T-helper 9 cell (primary cell): ENCODE results near the gene GULP1.
"Not testable (repeated sequence)": the region's sequence is repeated elsewhere in the genome, so short reads cannot be mapped to it uniquely, and the experiment has no call there.

Experiments
- DNase-seq: peaks from one replicate; pipeline ENCODE4 v3.0.0-alpha.2; 2020

GULP1 gene

GRCh38 chr2:188293601-188294351 is 2.1 kb downstream of the GULP1 start:
- no peak for DNase-seq

GRCh38 chr2:188294352-188294926 is 2.8 kb downstream of the GULP1 start:
- DNase-seq, result no peak

DNA sequence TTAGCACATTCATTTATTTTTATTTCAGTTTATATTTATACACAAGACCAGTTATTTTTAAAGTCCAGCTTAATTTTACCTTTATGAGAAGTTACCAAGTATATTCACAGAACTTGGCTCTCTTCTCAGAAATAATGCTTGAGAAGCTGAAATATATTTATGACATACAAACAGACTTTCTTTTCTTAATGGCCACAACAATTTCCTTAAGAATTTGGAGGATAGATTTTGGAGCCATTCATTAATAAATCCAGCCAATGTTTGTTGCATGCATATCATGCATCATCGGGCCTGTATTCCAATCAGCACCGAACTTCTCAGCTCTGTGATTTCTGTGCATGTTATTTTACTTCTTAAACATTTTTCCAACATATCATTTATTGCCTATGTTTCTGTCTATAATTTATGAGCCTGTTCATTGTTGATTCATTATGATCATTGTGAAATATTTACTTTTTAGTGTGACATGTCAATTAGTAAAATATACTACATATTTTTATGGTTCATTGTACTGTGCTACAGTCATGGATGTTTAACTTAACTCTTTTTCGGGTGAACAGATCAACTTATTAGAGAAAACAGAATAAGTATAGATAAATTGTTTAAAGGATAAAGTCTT is 3.5 kb downstream of the GULP1 start:
- DNase-seq, result no peak

- DNase-seq, result no peak
Measured at GRCh38 chr2:188297978-188298377, 6.3 kb downstream of the GULP1 start.

DNA sequence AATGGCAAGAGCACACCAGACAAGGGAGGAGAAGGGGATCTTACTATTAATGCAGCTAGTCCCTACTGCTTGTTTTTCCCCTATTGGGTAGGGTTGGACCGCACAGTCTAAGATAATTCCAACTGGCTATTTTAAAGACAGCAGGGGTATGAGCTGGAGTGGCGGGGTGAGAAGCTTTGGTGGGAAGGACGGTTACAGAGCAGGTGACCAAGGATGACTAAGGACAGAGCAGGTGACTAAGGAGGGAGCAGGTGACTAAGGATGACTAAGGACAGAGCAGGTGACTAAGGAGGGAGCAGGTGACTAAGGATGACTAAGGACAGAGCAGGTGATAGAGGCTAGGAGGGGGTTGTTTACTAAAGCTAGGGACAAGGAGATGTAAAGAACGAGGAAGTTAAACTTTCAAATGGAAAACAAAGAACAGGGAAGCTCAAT is 7.3 kb downstream of the GULP1 start:
- DNase-seq, result not testable (repeated sequence)

GRCh38 chr2:188303363-188304031 is 11.8 kb downstream of the GULP1 start:
- no peak for DNase-seq

- DNase-seq, result no peak
Measured at GRCh38 chr2:188305271-188305670, 13.6 kb downstream of the GULP1 start.

DNA sequence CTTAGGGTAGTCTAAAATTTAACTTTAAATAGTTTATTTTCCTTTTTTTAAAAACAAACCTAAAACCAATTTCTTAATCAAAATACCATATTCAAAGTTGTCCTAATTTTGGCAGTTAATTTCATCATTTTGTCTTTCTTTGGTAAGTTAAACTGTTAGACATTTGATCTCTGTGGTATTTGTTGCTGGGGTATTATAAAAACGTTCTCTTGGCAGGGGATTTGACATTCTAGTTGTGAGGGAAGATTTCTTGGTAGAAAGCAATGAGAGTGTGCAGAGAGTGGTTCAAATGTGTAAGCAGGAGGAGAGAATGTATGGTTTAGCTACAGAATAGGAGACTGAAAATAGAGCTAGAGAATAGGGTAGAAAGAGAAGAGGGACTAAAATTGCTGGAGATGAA is 14.6 kb downstream of the GULP1 start:
- no peak for DNase-seq

DNA sequence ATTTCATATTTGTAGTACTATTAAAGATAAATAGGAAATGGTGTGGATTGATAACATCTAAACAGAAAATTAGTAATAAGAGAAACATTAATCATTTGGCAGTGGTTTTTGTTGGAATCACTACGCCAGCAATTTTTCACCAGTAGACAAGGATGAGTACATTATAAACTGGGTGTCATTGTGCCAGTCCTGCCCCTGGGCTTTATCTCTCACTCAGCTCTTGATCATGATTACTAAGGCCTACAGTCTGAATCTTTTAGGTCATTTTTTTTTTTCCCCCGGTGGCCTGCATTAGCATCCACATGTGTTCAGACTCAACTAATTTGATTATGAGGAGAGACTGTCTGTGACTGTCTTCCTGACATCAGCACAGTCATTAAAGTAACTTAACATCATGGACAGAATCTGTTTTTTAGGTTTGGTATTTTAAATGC is 16.2 kb downstream of the GULP1 start:
- DNase-seq, result no peak

DNA sequence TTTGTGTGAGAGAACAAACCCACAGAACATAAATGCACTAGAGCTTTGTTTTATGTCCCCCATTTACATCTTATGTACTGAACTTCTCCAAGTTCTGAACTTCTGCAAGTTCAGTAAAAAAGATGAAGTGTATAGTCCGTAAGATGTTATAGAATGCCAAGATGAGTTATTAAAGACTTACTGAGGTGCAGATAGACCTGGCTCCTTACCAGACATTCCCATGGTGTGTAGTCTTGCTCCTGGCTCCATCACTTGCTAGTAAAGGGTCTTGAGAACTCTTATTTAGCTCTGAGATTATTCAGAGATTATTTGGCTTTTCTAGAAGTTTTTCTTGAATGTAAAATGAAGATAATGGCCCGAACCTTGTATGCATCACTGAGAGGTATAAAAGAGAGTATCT is 16.8 kb downstream of the GULP1 start:
- DNase-seq, result no peak

- DNase-seq, result no peak
Measured at GRCh38 chr2:188309364-188309763, 17.7 kb downstream of the GULP1 start.

DNA sequence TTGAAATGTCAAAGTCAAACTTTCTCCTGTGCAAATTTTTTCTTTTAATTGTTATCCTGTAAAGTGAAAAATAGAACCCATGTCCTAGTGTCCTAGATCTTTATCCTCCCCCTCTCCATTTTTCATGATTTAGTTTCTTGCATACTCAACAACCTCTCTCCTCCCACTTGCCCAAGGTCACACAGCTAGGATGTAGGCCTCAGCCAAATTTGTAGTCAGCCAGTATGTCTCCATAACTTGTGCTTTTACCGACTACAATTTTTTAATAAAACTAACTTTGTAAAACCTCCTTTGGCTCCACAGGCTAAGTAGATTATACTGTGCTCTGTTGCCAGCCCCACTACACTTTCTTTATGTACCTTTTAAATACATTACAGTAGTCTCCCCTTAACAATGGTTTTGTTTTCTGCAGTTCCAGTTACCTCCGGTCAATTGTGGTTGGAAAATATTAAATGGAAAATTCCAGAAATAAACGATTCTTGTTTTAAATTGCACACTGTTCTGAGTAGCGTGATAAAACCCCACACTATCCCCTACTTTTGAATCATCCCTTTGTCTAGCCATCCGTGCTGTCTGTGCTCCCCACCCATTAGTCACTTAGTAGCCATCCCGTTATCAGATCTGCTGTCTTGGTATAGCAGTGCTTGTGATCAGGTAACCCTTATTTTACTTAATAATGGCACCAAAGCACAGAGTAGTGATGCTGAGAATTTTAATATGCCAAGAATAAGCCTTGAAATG is 22.8 kb downstream of the GULP1 start:
- DNase-seq, result no peak

GRCh38 chr2:188315750-188316149 is 24.1 kb downstream of the GULP1 start:
- DNase-seq, result no peak

- DNase-seq, result no peak
Measured at GRCh38 chr2:188316342-188316741, 24.7 kb downstream of the GULP1 start.

- DNase-seq, result no peak
Measured at GRCh38 chr2:188316791-188317423, 25.2 kb downstream of the GULP1 start.

GRCh38 chr2:188318161-188318749 is 26.6 kb downstream of the GULP1 start:
- DNase-seq, result no peak

DNA sequence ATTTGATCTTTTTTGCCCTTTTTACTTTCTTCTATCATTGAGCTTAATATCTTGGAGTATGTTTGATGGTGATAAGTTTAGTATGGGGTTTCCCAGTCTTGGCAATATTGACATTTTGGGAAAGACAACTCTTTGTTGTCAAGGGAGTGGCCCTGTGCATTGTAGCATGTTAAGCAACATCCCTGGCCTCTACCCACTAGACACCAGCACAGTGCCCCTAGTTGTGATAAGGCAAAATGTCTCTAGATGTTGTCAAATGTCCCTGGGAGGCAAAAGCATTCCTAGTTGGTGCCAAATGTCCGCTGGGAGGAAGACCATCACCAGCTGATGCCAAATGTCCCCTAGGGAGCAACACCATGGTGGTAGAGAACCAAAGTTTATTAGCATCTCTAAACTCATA is 28.2 kb downstream of the GULP1 start:
- DNase-seq, result no peak

- no peak for DNase-seq
Measured at GRCh38 chr2:188320861-188321260, 29.2 kb downstream of the GULP1 start.

DNA sequence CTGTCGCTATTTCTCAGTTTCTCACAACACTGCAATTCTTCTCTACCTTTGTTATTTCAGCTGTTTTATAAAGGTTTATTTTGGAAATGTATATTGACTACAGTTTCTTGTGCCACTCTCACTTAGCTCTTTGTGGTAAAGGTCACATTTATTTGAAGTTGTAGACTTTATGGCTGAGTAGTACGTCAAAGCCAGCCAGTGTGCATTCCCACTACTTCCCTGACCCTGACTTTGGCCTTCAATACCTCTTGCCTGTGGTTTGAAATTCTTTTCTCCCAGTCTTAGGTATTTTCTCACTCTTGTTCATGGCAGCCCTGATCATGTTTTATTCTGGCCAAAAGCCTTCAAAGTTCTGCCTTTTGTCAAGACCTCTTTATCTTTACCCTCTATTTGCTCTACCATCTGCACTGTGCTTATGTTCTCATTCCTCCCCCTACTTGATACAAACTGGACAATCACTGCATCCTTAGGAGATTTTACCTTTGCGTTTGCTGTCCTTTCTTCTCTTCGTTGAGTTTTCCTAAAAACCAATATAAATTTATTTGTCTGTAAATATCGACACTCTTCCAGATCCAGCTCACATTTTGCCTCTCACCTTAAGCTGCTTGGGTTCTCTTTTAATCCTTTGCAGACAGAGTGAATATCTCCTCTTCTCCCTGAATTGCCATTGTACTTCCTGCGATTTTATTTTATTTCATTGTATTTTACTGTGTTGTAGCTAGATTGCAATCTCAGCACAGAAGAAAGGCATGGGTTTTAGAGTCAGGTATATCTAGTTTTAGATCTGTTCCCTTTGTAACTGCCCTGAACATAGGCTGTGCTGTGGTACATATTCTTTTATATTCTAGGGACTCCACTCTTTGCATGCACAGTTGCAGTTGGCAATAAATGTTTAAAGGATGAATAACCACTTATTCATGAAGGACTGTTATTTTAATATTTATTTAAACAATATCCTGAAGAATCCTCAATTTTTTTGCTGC is 31.2 kb downstream of the GULP1 start:
- no peak for DNase-seq

- DNase-seq, result no peak
Measured at GRCh38 chr2:188324067-188324466, 32.4 kb downstream of the GULP1 start.

DNA sequence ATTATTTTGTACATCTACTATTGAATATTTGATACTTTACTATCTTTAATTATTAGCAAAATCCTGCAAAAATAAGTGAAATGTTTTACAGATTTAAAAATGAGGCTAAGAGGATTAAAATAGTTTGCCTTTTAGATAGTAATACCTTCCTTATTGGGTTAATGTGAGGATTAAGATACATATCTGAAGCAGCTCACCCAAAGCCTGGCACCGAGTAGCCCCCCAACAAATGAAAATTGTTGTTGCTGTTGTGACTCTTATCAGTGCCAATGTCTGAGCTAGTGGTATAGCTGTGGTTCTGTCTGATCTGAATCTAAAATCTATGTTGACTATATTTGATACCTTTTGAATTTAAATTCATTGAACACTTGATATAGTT is 34.6 kb downstream of the GULP1 start:
- DNase-seq, result no peak
